BE2C (cell line): ENCODE measurements around the gene MRPL51.

Experiments
- DNase-seq: peaks from one replicate; pipeline ENCODE4 v3.0.0-alpha.2; 2020
- H3K27me3 ChIP-seq: fragments of 250-450 bp; sonication (Bioruptor Pico); 2 replicates; pipeline ENCODE4 v1.5.1; 2020; ENCODE audit warnings: mild to moderate bottlenecking
- H3K36me3 ChIP-seq: fragments of 250-450 bp; sonication (Bioruptor Pico); 2 replicates; pipeline ENCODE4 v1.5.1; 2020; ENCODE audit warnings: mild to moderate bottlenecking
- H3K4me1 ChIP-seq: fragments of 250-450 bp; sonication (Bioruptor Pico); 2 replicates; pipeline ENCODE4 v1.5.1; 2020
- H3K4me3 ChIP-seq: 2 replicates; pipeline ENCODE4 v1.5.1; 2011; ENCODE audit warnings: low read depth, low read length
- H3K9me3 ChIP-seq: fragments of 250-450 bp; sonication (Bioruptor Pico); 2 replicates; pipeline ENCODE4 v1.5.1; 2020
- TF ChIP-seq, protein P1 (sequence below): IDR thresholded peaks from 2 replicates; pipeline ENCODE4 v1.5.1; 2012; ENCODE audit warnings: mild to moderate bottlenecking, low read depth, low read length

MRPL51 gene

DNA sequence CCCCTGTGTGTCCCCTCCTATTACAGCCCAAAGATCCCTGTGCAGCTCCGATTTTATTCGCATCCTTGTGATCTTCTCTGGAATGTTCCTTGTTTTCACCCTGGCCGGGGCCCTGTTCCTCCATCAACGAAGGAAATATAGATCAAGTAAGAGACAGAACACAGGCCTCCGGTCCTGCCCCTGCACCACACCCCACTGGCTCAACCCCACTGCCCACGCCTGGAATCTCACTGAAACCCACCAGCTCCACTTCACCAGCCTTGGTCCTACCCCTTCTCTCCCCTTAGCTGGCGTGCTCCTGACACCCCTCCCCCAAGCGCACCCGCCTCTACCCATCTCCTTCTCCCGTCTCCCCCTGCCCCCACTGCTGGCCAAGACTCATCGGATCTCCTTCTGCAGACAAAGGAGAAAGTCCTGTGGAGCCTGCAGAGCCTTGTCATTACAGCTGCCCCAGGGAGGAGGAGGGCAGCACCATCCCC, 42.2 kb downstream of the MRPL51 start:
- Histone ChIP-seq H3K27me3 (no peaks in the 10 kb centered on the region), H3K36me3 (no peaks in the 10 kb centered on the region; the same call in 1 of the 2 replicates), H3K4me3 (peak overlapping the region; percentile 91), H3K9me3 (no peaks in the 10 kb centered on the region), H3K4me1 (peaks cover 12% of the 10 kb centered on the region)
- TF ChIP-seq, protein P1, sequence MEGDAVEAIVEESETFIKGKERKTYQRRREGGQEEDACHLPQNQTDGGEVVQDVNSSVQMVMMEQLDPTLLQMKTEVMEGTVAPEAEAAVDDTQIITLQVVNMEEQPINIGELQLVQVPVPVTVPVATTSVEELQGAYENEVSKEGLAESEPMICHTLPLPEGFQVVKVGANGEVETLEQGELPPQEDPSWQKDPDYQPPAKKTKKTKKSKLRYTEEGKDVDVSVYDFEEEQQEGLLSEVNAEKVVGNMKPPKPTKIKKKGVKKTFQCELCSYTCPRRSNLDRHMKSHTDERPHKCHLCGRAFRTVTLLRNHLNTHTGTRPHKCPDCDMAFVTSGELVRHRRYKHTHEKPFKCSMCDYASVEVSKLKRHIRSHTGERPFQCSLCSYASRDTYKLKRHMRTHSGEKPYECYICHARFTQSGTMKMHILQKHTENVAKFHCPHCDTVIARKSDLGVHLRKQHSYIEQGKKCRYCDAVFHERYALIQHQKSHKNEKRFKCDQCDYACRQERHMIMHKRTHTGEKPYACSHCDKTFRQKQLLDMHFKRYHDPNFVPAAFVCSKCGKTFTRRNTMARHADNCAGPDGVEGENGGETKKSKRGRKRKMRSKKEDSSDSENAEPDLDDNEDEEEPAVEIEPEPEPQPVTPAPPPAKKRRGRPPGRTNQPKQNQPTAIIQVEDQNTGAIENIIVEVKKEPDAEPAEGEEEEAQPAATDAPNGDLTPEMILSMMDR: no peak
- no peak for DNase-seq

DNA sequence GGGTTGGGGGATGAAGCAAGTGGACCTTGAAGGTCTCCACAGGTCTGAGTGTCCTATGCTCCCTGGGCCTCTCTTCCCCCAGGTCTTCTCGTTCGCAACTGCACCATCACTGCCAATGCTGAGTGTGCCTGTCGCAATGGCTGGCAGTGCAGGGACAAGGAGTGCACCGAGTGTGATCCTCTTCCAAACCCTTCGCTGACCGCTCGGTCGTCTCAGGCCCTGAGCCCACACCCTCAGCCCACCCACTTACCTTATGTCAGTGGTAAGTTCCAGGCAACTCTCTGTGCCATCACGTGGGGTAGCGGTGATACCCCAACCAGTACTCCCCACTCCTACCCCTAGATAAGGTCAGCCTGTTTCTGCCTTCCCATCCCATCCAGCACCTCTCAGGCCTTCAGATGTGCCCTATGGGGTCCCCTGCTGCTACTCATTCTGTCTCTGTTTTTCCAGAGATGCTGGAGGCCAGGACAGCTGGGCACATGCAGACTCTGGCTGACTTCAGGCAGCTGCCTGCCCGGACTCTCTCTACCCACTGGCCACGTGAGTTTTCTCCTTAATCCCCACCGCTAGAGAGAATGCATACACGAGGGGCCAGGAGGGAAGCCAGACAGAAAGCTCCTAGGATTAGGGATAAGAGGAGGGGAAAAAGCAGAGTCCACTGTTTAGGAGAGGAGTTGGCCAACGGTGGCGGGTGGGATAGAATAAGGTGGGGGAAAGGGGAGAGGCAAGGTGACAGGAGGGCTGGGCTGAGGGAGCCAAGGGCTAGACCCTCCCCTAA, 42.8 kb downstream of the MRPL51 start:
- no peak for DNase-seq
- Histone ChIP-seq H3K27me3 (no peaks in the 10 kb centered on the region), H3K9me3 (no peaks in the 10 kb centered on the region), H3K36me3 (no peaks in the 10 kb centered on the region; the same call in 1 of the 2 replicates), H3K4me3 (peak overlapping the region; percentile 91), H3K4me1 (peaks cover 12% of the 10 kb centered on the region)
- TF ChIP-seq, protein P1: no peak

DNA sequence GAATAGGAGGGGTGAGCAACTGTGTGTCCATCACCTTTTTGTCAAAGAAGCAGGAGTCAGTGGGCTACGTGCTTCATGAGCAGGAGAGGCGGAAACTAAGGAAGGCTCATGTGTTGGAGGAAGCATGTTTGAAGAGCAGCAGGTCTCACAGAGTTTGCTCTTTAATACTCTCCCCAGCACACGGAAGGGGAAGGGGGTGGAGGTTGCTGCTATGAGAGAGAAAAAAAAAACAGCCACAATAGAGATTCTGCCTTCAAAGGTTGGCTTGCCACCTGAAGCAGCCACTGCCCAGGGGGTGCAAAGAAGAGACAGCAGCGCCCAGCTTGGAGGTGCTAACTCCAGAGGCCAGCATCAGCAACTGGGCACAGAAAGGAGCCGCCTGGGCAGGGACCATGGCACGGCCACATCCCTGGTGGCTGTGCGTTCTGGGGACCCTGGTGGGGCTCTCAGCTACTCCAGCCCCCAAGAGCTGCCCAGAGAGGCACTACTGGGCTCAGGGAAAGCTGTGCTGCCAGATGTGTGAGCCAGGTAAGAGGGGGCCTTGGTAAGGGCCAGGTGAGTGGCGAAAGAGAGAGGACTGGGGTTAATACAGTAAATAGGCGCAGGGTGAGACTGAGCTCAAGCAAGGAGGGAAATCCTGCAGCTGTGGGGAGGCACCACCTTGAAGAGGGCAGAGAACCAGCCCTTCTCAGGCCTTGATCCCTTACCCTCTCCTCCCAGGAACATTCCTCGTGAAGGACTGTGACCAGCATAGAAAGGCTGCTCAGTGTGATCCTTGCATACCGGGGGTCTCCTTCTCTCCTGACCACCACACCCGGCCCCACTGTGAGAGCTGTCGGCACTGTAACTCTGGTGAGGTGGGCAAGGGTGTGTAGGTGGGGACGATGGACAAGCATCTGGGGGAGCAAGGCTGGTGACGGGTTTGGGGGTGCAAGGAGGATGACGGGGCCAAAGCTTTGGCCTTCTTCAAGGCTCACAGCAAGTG, 48.1 kb downstream of the MRPL51 start, which contains the start of gene CD27:
CD27 (plus strand) TSS at position 252 of the 985 bp plus-strand sequence; CDS start at position 393, 141 bp downstream.
- no peaks in the 10 kb centered on the region for H3K27me3 ChIP-seq
- no peaks in the 10 kb centered on the region for H3K4me1 ChIP-seq
- DNase-seq: no peak

DNA sequence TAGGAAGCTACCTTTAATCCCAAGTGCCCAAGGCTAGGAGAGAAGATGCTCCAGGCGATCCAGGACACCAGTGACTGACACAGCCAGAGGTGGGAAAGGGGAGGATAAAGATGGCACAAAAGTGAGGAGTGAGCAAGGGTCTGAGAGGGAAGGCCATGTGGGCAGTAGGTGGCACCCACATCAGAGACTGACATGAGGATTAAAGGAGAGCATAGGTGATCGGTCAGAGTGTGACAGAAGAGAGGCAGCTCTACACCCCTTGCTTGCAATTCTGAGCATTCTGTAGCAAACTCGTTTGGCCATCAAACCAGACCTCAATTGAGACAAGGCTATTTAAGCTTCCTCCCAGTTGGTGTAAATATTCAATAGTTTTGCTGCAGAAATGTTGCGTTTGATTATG, 49.0 kb downstream of the MRPL51 start:
- no peaks in the 10 kb centered on the region for H3K4me1 ChIP-seq
- no peak for DNase-seq
- H3K36me3 ChIP-seq: no peaks in the 10 kb centered on the region; the same call in 1 of the 2 replicates
- no peaks in the 10 kb centered on the region for H3K9me3 ChIP-seq
- TF ChIP-seq, protein P1: no peak
- H3K4me3 ChIP-seq: no peak overlapping the region
- H3K27me3 ChIP-seq: no peaks in the 10 kb centered on the region

More for the DNA sequence above, 48.1 kb downstream of the MRPL51 start, which contains the start of gene CD27:
- H3K36me3 ChIP-seq: no peaks in the 10 kb centered on the region; the same call in 1 of the 2 replicates
- no peaks in the 10 kb centered on the region for H3K9me3 ChIP-seq
- TF ChIP-seq, protein P1: no peak
- no peak within 1 kb of the TSS for H3K4me3 ChIP-seq

DNA sequence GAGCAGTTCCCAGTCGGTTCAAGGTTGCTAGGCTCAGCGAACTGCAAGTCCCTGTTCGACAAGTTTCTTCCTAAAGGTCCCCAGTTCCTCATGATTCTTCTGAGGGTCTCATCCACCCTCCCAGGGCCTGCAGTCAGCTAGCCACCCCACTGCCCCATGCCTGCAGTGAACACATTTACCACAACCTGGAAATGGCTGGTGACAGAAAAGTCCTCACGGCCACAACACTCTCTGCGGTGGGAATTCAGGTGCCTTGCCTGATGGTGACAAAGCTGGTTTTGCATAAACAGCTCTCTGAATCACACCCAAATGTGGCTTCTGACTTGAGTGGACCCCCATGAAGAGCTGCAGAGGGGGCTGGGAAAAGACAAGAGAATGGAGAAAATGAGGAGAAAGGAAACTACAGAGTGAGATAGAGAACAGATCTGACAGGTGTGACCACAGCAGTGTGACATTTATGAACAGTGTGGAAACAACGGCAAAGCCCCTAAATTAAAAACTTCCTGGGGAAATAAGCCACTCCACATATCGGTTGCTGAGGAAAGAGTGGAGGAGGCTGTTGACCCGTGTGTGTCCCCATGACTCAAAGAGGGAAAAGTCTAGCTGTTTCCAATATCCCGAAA, 49.6 kb downstream of the MRPL51 start:
- no peak overlapping the region for H3K4me3 ChIP-seq
- TF ChIP-seq, protein P1: no peak

More for the DNA sequence above, 49.6 kb downstream of the MRPL51 start:
- Histone ChIP-seq H3K4me1 (no peaks in the 10 kb centered on the region), H3K36me3 (no peaks in the 10 kb centered on the region; the same call in 1 of the 2 replicates), H3K9me3 (no peaks in the 10 kb centered on the region), H3K27me3 (no peaks in the 10 kb centered on the region)
- no peak for DNase-seq
